H1 (cell line): ENCODE measurements around the gene VMP1. TPM values are rescaled to one million over a fixed set of nuclear protein-coding genes. Genes with fewer than 3 reads are reported as not detected.

Source experiments
- POLR2A ChIP-seq, 2 experiments: IDR thresholded peaks; 1 replicate in 1 of 2; 2 replicates in 1 of 2; pipeline ENCODE4 v1.6.1; 2011; ENCODE audit warnings: low read depth in 2 of 2, low read length in 2 of 2, mild to moderate bottlenecking in 2 of 2; ENCODE audit errors: control extremely low read depth in 1 of 2
- SIN3A ChIP-seq, 2 experiments: IDR thresholded peaks in 1 of 2; conservative IDR thresholded peaks in 1 of 2; 2 replicates each; pipeline ENCODE4 v1.6.1; 2011 to 2012; ENCODE audit warnings: low read length in 2 of 2, improper control_type of control experiment in 1 of 2, low read depth in 1 of 2, mild to moderate bottlenecking in 1 of 2
- SP2 ChIP-seq: IDR thresholded peaks from 2 replicates; pipeline ENCODE4 v1.6.1; 2012; ENCODE audit warnings: mild to moderate bottlenecking, low read length, inconsistent platforms
- TAF1 ChIP-seq: IDR thresholded peaks from 2 replicates; pipeline ENCODE4 v1.6.1; 2011; ENCODE audit warnings: mild to moderate bottlenecking, low read depth, low read length
- TCF12 ChIP-seq: IDR thresholded peaks from 2 replicates; pipeline ENCODE4 v1.6.1; 2011; ENCODE audit warnings: low read depth, mild to moderate bottlenecking, low read length
- polyA plus RNA-seq, 7 experiments: library from polyadenylated mRNA; depleted of rRNA in 3 of 7; stranded (reverse) in 5 of 7; unstranded in 2 of 7; fragments of >200 nt in 5 of 7; fragments of 200-250 nt in 2 of 7; gene quantifications; 1 replicate in 5 of 7; 2 replicates in 1 of 7; 4 replicates in 1 of 7; pipeline versions ENCODE4 v1.2.1 to v1.2.3, GENCODE V29; 2011 to 2013; ENCODE audit warnings: missing spikeins in 2 of 7, mixed read lengths in 2 of 7
- total RNA-seq: library from RNA; stranded (reverse); fragmentation: NEBNext Ultra II Directional; extraction: Animal tissue kit (Norgen Biotek cat#: 25700); gene quantifications from 2 replicates; pipeline ENCODE4 v1.2.1, GENCODE V29; 2021
- TF ChIP-seq, protein P1 (sequence below): fragments of 300-600 bp; sonication (generic); IDR thresholded peaks from 2 replicates; pipeline ENCODE4 v1.7.1; 2012; ENCODE audit warnings: low read length, moderate library complexity, mild to moderate bottlenecking, inconsistent platforms; ENCODE audit not compliant: insufficient replicate concordance
- TF ChIP-seq, protein P2 (sequence below): IDR thresholded peaks from 2 replicates; pipeline ENCODE4 v1.6.1; 2011; ENCODE audit warnings: low read length, improper control_type of control experiment

The VMP1 gene
- total and polyA plus RNA-seq, 2 of the 8 experiments (the other 6 are each of a cell fraction or from before 2014, with no cell fraction given): 45.0 to 92.7 TPM

DNA sequence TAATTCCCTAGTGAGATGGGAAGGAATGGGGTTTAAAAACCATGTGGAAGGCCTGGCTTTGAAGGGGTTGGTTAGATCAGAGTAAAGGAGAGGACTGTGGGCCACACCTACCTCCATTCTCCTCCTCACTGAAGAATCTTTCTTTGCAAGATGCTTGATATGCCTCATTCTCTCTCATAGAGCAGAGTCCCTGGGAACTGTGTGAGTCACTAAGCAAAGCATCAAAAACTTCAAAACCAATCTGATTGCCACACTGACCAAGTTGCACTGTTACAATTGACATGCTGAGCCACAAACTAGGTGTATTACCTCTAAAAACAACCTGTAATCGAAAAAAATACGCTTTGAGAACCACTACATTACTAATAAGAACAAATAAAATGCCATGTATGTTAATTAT, 183.3 kb downstream of the VMP1 start (continued):
- TF ChIP-seq, protein P1, sequence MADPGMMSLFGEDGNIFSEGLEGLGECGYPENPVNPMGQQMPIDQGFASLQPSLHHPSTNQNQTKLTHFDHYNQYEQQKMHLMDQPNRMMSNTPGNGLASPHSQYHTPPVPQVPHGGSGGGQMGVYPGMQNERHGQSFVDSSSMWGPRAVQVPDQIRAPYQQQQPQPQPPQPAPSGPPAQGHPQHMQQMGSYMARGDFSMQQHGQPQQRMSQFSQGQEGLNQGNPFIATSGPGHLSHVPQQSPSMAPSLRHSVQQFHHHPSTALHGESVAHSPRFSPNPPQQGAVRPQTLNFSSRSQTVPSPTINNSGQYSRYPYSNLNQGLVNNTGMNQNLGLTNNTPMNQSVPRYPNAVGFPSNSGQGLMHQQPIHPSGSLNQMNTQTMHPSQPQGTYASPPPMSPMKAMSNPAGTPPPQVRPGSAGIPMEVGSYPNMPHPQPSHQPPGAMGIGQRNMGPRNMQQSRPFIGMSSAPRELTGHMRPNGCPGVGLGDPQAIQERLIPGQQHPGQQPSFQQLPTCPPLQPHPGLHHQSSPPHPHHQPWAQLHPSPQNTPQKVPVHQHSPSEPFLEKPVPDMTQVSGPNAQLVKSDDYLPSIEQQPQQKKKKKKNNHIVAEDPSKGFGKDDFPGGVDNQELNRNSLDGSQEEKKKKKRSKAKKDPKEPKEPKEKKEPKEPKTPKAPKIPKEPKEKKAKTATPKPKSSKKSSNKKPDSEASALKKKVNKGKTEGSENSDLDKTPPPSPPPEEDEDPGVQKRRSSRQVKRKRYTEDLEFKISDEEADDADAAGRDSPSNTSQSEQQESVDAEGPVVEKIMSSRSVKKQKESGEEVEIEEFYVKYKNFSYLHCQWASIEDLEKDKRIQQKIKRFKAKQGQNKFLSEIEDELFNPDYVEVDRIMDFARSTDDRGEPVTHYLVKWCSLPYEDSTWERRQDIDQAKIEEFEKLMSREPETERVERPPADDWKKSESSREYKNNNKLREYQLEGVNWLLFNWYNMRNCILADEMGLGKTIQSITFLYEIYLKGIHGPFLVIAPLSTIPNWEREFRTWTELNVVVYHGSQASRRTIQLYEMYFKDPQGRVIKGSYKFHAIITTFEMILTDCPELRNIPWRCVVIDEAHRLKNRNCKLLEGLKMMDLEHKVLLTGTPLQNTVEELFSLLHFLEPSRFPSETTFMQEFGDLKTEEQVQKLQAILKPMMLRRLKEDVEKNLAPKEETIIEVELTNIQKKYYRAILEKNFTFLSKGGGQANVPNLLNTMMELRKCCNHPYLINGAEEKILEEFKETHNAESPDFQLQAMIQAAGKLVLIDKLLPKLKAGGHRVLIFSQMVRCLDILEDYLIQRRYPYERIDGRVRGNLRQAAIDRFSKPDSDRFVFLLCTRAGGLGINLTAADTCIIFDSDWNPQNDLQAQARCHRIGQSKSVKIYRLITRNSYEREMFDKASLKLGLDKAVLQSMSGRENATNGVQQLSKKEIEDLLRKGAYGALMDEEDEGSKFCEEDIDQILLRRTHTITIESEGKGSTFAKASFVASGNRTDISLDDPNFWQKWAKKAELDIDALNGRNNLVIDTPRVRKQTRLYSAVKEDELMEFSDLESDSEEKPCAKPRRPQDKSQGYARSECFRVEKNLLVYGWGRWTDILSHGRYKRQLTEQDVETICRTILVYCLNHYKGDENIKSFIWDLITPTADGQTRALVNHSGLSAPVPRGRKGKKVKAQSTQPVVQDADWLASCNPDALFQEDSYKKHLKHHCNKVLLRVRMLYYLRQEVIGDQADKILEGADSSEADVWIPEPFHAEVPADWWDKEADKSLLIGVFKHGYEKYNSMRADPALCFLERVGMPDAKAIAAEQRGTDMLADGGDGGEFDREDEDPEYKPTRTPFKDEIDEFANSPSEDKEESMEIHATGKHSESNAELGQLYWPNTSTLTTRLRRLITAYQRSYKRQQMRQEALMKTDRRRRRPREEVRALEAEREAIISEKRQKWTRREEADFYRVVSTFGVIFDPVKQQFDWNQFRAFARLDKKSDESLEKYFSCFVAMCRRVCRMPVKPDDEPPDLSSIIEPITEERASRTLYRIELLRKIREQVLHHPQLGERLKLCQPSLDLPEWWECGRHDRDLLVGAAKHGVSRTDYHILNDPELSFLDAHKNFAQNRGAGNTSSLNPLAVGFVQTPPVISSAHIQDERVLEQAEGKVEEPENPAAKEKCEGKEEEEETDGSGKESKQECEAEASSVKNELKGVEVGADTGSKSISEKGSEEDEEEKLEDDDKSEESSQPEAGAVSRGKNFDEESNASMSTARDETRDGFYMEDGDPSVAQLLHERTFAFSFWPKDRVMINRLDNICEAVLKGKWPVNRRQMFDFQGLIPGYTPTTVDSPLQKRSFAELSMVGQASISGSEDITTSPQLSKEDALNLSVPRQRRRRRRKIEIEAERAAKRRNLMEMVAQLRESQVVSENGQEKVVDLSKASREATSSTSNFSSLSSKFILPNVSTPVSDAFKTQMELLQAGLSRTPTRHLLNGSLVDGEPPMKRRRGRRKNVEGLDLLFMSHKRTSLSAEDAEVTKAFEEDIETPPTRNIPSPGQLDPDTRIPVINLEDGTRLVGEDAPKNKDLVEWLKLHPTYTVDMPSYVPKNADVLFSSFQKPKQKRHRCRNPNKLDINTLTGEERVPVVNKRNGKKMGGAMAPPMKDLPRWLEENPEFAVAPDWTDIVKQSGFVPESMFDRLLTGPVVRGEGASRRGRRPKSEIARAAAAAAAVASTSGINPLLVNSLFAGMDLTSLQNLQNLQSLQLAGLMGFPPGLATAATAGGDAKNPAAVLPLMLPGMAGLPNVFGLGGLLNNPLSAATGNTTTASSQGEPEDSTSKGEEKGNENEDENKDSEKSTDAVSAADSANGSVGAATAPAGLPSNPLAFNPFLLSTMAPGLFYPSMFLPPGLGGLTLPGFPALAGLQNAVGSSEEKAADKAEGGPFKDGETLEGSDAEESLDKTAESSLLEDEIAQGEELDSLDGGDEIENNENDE: no peak
- TF ChIP-seq, protein P2, sequence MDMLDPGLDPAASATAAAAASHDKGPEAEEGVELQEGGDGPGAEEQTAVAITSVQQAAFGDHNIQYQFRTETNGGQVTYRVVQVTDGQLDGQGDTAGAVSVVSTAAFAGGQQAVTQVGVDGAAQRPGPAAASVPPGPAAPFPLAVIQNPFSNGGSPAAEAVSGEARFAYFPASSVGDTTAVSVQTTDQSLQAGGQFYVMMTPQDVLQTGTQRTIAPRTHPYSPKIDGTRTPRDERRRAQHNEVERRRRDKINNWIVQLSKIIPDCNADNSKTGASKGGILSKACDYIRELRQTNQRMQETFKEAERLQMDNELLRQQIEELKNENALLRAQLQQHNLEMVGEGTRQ: no peak
- TF ChIP-seq SP2 (no peak), POLR2A (IDR thresholded peaks at IDR 0.05; ENCODE audit: control extremely low read depth in 1 of 2, low read depth in 2 of 2, low read length in 2 of 2) (no peak), TAF1 (no peak), TCF12 (no peak), SIN3A (conservative IDR thresholded peaks at IDR 0.05 in 1 of 2, IDR thresholded peaks at IDR 0.05 in 1 of 2; ENCODE audit: low read depth in 1 of 2, low read length in 2 of 2) (no peak)
